ENCODE results near the gene DAGLB. TPM values are rescaled to one million over a fixed set of nuclear protein-coding genes. Genes with fewer than 3 reads are reported as not detected.
"Not testable (repeated sequence)": the region's sequence is repeated elsewhere in the genome, so short reads cannot be mapped to it uniquely, and the experiment has no call there.

Gene DAGLB
- polyA plus RNA-seq, 10 donors: 9.7 to 13.9 (median 11.0) TPM

DNA sequence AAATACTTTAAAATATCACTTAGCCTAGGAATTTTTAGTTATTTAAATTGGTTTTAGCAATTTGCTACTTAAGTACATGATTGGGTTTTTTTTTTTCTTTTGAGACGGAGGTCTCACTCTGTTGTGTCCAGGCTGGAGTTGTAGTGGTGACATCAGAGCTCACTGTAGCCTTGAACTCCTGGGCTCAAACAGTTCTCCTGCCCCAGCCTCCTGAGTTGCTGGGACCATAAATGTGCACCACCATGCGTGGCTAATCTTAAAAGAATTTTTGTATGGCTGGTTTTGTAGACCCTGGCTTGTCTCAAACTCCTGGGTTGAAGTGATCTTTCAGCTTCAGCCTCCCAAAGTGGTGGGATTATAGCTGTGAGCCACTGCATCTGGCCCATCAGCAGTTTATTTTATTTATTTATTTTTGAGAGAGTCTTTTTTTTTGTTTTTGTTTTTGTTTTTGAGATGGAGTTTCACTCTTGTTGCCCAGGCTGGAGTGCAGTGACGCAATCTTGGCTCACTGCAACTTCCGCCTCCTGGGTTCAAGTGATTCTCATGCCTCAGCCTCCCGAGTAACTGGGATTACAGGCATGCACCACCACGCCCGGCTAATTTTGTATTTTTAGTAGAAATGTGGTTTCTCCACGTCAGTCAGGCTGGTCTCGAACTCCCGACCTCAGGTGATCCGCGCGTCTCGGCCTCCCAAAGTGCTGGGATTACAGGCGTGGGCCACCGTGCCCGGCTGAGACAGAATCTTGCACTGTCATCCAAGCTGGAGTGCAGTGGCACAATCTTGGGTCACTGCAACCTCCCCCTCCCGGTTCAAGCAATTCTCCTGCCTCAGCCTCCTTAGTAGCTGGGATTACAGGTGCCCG is 47.3 kb downstream of the DAGLB start:
- not testable (repeated sequence) for DNase-seq

- DNase-seq: no peak
Observed at GRCh38 chr7:6399351-6399750, 48.4 kb downstream of the DAGLB start.

DNA sequence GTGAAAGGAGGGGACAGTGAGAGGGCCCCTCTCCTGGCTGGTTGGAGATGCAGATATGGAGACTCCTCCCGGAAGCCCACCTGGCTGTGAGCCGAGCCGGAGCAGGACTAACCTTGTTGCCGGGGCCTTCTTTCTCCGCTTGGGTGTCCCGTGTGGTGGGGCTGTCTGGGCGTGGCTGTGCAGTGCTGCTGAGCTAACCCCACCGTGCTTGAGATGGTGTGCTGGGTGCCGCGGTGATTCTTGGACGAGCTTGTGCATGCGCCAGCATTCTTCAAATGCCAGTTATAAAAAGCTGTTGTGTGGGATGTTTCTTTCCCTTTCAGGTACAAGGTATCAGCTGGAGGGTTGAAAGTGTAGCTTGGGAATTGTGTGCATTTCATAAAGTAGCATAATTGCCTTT is 48.8 kb downstream of the DAGLB start:
- no peak for DNase-seq

DNA sequence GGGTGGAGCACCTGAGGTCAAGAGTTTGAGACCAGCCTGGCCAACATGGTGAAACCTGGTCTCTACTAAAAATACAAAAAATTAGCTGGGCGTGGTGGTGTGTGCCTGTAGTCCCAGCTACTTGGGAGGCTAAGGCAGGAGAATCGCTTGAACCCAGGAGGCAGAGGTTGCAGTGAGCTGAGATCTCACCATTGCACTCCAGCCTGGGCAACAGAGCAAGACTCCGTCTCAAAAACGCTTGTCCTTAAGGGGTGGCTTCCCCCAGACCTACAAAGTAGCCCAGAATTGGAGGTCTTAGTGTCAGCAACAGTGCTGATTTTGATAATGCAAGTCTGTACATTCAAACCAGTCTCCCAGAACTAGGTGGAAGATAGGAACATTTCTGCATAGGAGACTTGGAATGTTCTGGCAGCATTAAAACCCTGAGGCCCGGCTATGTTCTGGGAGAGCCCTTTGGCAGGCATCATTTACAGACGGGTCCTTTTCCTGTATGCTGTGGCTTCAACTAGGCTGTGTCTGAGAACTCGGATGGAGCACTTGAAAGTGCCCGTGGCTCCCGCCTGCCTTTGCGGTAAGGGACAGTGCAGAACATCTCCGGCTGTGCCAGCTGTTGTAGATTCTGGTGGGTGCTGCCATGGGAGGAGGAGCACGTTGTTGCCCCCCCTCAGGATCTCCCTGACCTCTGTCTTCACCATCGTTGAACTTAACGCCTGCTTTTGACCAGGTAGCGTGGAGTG is 49.8 kb downstream of the DAGLB start:
- not testable (repeated sequence) for DNase-seq

DNA sequence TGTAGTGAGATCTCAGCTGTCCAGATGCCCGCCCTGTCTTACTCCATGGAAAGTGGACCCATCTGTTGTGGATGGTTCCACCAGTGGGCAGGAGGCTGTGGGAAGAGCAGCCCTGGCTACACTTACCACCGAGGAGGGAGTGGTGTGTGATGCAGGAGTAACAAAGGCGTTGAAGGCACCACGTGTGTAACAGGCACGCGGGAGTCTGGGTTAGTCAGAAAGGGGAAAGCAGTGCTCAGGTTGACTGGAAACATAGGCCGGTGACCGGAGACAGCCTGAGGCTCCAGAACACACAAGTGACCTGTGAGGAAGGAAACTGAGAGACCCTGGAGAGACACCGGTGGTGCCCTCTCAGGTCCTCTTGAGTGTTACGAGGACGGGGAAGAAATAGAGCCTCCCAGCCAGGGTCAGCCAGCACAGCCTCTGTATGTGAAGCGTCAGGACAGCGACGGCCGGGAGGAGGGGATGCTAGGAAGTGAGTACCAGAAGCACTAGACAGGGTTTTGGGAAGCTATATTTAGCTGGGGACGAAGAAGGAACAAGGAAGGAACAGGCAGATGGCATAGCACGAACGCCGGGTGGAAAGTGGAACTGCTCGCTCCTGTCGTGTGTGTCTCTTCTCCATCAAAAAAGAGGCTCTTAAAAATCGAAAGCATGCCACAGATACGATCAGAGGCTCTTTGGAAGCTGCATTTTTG is 51.7 kb downstream of the DAGLB start:
- DNase-seq: no peak

DNA sequence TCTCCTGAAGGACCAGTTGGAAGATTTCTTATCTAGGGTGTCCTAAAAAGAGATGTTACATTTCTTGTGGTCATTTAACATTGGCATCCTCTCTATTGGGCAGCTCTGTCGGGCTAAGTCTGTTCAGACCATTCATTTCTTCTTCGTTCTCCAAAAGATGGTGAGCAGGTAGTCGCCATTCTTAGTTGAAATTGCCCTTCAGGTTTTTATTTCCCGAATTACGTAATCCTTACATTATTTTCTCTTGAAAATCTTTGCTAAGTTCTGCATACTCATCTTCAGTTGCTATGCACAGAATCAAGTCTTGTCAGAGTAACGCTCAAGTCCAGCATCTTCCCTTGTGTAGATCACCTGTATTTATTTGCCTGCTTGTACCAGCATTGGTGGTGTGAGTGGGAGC is 53.6 kb downstream of the DAGLB start:
- no peak for DNase-seq

GRCh38 chr7:6393667-6394056 is 54.1 kb downstream of the DAGLB start:
- DNase-seq: no peak

DNA sequence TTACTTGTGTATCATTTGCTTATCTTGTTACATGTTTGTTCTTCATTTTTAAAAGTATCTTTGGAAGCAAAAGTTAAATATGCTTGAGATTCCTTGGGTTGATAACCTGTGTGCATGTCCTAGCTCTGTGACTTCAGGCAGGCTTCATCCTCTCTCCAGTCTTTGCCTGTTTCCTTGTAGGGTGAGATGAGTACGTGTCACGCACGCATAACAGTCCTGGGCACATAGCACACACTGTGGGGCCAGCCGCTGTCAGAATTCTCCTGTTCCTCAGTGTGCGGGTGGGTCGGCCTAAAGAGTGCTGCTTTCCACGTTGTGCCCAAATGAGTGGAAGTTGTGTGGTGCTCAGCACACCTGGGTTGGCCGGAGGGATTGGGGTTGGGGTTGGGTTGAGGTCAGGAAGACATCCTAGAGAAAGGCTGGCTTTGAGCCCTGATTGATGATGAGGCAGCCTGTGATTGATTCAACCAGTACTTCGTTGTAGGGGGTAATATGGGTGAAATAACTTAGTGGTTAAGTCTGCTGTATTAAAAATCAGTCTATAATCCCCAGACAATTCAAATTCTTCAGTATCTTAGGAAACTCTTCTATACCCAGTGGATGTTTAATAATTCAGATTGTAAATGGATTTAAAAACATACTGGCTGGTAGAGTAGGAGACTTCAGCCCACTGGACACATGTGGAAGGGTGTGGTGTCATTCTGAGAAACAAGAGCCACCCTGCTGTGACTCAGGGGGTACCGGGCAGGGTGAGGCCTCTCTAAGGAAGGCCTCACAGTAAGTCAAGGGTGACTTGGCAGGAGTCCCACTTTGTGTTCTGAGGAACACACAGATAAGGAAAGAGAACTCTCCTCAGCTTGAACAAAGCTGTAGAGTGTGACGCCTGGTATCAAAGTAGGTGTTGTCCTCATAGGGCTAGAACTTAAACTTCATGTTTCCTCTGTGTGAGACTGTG is 54.8 kb downstream of the DAGLB start:
- DNase-seq: peak in 2 of 3 donors; percentile 25 to 49

- no peak for DNase-seq
Observed at GRCh38 chr7:6389728-6390127, 58.0 kb downstream of the DAGLB start.

GRCh38 chr7:6387734-6388294 is 59.9 kb downstream of the DAGLB start:
- DNase-seq: no peak

DNA sequence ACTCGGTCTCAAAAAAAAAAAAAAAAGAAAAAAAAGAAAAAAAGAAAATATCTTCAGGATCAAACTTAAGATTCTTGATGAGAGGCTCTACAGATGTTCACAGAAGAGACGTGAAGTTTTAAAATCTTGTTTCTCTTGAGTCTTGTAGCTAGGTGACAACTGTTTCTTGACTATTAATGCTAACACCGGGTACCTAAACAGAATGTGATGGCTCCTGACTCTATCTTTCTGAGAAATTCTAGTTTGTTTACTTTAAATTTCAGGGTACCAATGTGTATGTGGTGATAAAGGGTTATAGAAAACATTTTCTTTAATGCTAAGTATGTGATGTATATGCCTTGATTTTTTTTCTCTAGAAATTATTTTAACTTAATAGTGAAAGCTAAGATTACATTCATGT is 61.0 kb downstream of the DAGLB start:
- no peak for DNase-seq

DNA sequence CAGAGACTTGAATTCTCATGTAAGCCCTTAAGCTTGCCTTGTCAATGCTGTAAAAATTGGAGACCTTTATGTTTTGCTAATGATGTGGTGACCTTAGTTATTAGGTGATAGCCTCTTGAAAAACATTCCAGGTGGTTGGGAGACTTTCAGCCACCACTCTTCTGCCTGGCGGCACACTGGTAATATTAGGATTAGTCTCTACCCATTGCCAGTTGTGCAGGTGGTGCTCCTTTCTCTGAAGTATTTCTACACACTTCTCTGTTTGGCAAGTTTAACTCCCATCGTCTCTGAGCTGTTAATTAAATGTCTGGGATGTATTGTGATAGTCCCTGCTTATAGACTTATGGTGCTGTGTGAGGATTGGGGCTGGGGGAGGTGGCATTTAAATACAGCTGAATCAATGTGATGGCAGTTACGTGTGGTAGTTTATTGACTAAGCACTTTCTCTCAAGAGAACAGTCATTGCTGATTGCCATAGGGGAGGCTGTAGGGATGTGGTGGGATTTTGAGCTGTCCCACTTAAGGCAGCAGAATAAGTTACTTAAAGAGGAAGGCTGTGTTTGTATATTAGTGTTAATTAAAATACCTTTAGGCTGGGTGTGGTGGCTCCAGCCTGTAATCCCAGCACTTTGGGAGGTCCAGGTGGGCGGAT is 61.7 kb downstream of the DAGLB start:
- DNase-seq: no peak

DNA sequence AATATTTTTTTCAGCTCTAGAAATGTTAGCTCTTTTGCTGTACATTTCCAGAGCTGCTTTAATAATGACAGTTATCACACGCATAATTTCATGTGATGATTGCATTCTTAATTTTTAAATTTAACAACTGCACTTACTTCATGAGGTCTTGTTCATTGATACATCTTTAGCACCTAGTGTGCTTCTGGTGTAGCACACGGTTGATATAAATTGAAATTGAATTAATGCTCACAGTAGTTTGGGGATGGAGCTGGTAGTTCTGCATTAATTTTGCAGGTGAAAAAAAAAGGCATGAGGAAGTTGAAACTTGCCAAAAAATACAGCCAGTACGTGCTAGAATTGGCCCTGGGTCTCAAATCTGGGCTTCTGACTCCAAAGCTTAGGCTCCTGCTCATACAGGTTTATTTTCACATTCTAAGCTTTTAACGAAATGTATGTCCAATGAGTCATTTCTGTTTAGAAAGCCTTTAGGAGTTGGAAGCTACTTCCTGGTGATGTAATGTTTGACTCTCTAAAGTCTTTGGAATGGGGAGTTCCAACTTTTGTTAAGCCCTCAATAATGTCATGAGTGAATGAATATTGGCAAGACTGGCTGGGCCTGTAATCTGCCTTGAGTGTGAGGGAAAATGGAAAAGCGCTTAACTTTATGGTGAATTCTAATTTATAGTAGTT is 62.5 kb downstream of the DAGLB start:
- DNase-seq: peak; percentile 79 to 91 (median 89)

- DNase-seq: no peak
Observed at GRCh38 chr7:6384327-6384726, 63.4 kb downstream of the DAGLB start.

DNA sequence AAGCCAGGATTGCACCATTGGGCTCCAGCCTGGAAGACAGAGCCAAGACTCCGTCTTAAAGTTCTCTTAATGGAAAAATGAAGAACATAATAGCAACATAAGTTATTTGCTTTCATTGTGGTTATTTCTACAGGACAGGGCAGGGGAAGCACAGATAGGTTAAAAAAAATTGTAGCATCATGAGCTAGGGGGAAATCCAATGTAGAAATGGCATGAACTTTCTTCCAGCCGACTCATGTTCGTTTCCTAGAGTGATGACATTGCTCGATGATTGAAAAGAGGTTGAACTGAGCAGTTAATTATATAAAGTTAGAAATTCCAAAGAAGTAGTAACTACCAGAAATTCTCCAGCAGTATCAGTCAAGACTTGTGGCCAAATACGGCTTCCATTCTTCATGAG is 64.9 kb downstream of the DAGLB start:
- no peak for DNase-seq

GRCh38 chr7:6381846-6382245 is 65.9 kb downstream of the DAGLB start:
- DNase-seq: not testable (repeated sequence)

- no peak for DNase-seq
Observed at GRCh38 chr7:6380310-6381095, 67.3 kb downstream of the DAGLB start.

DNA sequence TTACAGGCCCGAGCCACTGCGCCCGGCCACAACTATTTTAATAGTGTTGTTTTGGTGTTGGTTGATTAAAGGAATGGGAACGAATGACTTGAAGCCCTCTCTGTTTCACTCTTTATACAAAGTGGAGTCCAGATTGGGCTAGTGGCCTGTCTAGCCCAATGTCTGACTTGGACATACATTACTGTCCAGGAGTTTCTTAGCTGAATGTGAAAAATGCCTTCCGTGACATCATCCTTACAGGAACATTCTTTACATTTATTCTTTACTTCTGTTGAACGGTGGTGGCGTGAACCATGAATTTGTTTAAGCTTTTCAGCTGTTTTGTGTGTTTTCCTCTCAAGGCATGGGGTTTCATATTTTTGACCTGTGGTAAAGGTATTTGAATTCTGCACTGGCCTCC is 67.9 kb downstream of the DAGLB start:
- DNase-seq: no peak

- not testable (repeated sequence) for DNase-seq
Observed at GRCh38 chr7:6378556-6378955, 69.2 kb downstream of the DAGLB start.
